DND-41 (cell line): ENCODE measurements around the gene FOXO6.
"Not testable (repeated sequence)": the region's sequence is repeated elsewhere in the genome, so short reads cannot be mapped to it uniquely, and the experiment has no call there.

Source experiments
- ATAC-seq: fragments of 200-7000 bp; cut with Tn5 transposase; 3 replicates; pipeline ENCODE4 v1.9.1; 2021; ENCODE audit warnings: low read depth; ENCODE audit not compliant: insufficient read depth
- DNase-seq: peaks from one replicate; pipeline ENCODE4 v3.0.0-alpha.2; 2020
- H2AFZ ChIP-seq: 2 replicates; pipeline ENCODE4 v1.6.0; 2012; ENCODE audit warnings: low read depth, low read length
- H3K27ac ChIP-seq: 2 replicates; pipeline ENCODE4 v1.5.1; 2012; ENCODE audit warnings: low read length, inconsistent platforms
- H3K27me3 ChIP-seq: fragments of 200-600 bp; sonication (generic); 2 replicates; pipeline ENCODE4 v1.6.0; 2012; ENCODE audit warnings: low read length, mild to moderate bottlenecking, inconsistent platforms; ENCODE audit not compliant: insufficient read depth, poor library complexity
- H3K36me3 ChIP-seq: 2 replicates; pipeline ENCODE4 v1.5.1; 2012; ENCODE audit warnings: low read length, inconsistent platforms; ENCODE audit not compliant: insufficient read depth
- H3K4me1 ChIP-seq: 2 replicates; pipeline ENCODE4 v1.5.1; 2012; ENCODE audit warnings: mild to moderate bottlenecking, low read length; ENCODE audit not compliant: insufficient read depth
- H3K4me2 ChIP-seq: 2 replicates; pipeline ENCODE4 v1.6.0; 2012; ENCODE audit warnings: mild to moderate bottlenecking, moderate library complexity, low read length, inconsistent platforms; ENCODE audit not compliant: insufficient read depth
- H3K4me3 ChIP-seq, 2 experiments: fragments of 200-600 bp in 1 of 2; shearing (Covaris generic) in 1 of 2; 2 replicates each; pipeline ENCODE4 v1.5.1; 2012 to 2016; ENCODE audit warnings: inconsistent platforms in 2 of 2, low read length in 2 of 2, mild to moderate bottlenecking in 2 of 2, low read depth in 1 of 2, moderate library complexity in 1 of 2
- H3K79me2 ChIP-seq: 2 replicates; pipeline ENCODE4 v1.6.0; 2012; ENCODE audit warnings: low read length, inconsistent platforms; ENCODE audit not compliant: insufficient read depth
- H3K9ac ChIP-seq: 2 replicates; pipeline ENCODE4 v1.6.0; 2012; ENCODE audit warnings: low read depth, mild to moderate bottlenecking, inconsistent platforms, low read length, moderate library complexity
- H3K9me3 ChIP-seq: 2 replicates; pipeline ENCODE4 v1.5.1; 2012; ENCODE audit warnings: low read length, moderate library complexity, mild to moderate bottlenecking, inconsistent platforms; ENCODE audit not compliant: insufficient read depth, severe bottlenecking
- H4K20me1 ChIP-seq: 2 replicates; pipeline ENCODE4 v1.6.0; 2012; ENCODE audit warnings: low read length; ENCODE audit not compliant: insufficient read depth
- EZH2 ChIP-seq: IDR thresholded peaks from 3 replicates; pipeline ENCODE4 v1.6.1; 2012; ENCODE audit warnings: borderline replicate concordance, low read depth, mild to moderate bottlenecking, moderate library complexity, low read length, inconsistent platforms; ENCODE audit not compliant: severe bottlenecking
- TF ChIP-seq, protein P1 (sequence below): IDR thresholded peaks from 2 replicates; pipeline ENCODE4 v1.5.1; 2012; ENCODE audit warnings: borderline replicate concordance, low read length, moderate library complexity, mild to moderate bottlenecking; ENCODE audit not compliant: poor library complexity, severe bottlenecking; ENCODE audit errors: extremely low read depth

FOXO6 gene

DNA sequence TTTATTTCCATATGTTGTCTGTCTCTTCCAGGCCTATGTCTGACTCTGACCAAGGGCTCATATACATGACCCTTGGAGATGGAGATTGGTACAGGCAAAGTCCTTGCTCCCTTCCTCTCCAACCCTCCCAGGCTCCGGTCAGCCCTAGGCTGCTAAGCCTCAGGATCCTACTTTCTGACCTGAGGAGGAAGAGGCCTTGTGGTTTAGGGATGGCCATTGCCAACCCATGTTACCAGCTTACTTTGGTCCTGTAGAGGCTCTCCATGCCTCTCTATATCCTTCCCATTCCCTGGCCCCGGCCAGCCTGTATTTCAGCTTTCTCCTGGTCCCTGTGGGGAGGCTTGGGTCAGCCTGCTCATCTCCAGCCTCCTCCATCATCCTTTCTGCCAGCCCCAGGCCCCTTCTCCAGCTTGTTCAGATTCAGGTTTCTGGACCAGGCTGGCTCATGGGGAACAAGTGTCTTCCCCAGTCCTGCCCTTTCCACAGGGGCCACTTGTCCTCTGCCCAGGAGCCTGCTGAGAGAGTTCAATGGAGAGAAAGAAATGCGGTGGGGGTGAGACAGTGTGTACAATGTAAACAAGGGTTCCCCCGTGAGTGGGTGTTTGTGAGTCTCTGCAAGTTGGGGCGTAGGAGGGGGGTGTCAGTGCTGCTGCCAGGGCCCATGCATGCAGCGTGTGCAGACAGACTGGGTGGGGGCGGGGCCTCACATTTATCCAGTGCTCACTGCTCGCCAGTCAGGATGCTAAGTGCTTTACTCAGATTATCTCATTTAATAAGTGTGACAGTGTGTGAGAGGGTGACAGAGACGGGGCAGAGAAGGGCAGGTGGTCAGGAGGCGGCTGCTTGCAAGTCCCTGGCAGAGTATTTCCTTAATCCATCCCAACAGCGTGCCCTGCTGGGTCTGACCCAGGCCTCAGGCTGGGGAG lies 31.3 kb upstream of the FOXO6 start:
- no peaks in the 10 kb centered on the region for H3K79me2 ChIP-seq
- H3K27me3 ChIP-seq, result peaks cover 4% of the 10 kb centered on the region
- H3K9ac ChIP-seq, result no peak overlapping the region
- H3K4me1 ChIP-seq, result no peaks in the 10 kb centered on the region
- TF ChIP-seq, protein P1, sequence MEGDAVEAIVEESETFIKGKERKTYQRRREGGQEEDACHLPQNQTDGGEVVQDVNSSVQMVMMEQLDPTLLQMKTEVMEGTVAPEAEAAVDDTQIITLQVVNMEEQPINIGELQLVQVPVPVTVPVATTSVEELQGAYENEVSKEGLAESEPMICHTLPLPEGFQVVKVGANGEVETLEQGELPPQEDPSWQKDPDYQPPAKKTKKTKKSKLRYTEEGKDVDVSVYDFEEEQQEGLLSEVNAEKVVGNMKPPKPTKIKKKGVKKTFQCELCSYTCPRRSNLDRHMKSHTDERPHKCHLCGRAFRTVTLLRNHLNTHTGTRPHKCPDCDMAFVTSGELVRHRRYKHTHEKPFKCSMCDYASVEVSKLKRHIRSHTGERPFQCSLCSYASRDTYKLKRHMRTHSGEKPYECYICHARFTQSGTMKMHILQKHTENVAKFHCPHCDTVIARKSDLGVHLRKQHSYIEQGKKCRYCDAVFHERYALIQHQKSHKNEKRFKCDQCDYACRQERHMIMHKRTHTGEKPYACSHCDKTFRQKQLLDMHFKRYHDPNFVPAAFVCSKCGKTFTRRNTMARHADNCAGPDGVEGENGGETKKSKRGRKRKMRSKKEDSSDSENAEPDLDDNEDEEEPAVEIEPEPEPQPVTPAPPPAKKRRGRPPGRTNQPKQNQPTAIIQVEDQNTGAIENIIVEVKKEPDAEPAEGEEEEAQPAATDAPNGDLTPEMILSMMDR, result no peak
- TF ChIP-seq EZH2, result no peak
- no peak overlapping the region for H2AFZ ChIP-seq
- H3K4me2 ChIP-seq, result no peak overlapping the region
- H3K27ac ChIP-seq, result no peak overlapping the region
- ATAC-seq (no peak), DNase-seq (no peak)
- H3K9me3 ChIP-seq, result no peaks in the 10 kb centered on the region
- H4K20me1 ChIP-seq, result 0 out of 2 replicates have a peak, but pooled peaks cover 3% of the 10 kb centered on the region
- no peak overlapping the region for H3K4me3 ChIP-seq
- H3K36me3 ChIP-seq, result no peaks in the 10 kb centered on the region

DNA sequence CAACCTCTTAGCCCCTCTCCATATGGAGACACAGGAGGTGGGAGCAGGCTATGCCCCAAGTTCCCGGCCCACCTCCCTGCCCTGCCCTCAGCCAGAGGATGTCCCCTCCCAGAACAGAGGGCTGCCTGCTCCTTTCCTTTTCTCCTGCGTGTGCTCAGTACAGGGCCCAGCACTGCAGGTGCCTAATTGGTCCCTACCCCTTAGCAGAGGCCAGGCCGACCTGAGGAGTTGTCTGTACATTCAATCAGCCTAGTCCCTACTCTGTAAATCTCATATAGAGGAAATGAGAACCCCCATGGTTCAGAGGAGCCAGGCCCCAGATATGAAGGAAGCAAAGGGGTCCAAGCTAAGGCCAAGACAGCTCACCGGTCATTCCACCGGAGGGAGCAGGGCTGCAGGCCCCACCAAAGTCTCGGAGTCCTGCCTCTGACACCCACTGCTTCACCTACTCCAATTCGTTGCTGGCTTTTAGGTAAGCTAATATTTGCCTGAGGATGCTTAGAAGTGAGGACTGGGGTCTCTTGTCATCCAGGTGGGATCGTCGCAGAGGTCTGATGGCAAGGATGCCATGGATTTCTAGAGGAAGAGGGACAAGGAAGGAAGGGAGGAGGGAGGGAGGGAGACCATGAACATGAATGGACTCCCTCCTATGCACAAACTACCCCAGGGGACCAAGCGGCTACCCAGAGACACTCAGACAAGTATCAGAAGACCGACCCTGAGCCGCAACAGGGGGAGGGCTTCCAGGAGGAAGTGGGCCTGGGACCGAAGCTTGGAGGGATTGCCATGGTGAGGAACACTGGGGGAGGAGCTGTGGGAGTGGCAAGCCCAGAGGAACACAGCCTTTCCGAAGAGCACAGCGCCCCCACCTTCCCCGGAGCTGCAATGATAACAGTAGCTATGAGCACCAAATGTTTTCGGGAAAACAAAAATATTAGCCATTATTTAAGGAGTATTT lies 30.4 kb upstream of the FOXO6 start:
- no peak for DNase-seq

DNA sequence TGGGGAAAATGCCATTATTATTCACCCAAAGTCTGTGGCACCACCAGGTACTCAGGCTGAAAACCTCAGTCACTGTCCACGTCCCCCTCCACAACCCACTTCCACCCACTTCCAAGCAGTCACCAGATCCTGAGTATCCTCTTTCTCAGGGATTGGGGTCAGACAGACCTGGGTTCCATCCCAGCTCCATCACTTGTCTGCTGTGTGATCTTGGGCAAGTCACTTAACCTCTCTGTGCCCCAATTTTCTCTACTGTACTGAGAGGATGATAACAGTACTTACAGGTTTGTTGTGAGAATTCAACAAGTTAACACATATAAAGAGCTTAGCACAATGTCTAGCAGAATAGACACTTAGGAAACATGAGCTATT lies 29.7 kb upstream of the FOXO6 start:
- Histone ChIP-seq H3K36me3 (no peaks in the 10 kb centered on the region), H3K4me3 (no peak overlapping the region), H2AFZ (no peak overlapping the region), H3K27me3 (peaks cover 7% of the 10 kb centered on the region), H3K9me3 (no peaks in the 10 kb centered on the region), H4K20me1 (0 out of 2 replicates have a peak, but pooled peaks cover 3% of the 10 kb centered on the region), H3K4me1 (no peaks in the 10 kb centered on the region), H3K79me2 (no peaks in the 10 kb centered on the region), H3K9ac (no peak overlapping the region), H3K27ac (no peak overlapping the region), H3K4me2 (no peak overlapping the region)
- DNase-seq (no peak), ATAC-seq (no peak)
- TF ChIP-seq, protein P1, result no peak
- TF ChIP-seq EZH2, result no peak

More for the DNA sequence above, 30.4 kb upstream of the FOXO6 start:
- H3K79me2 ChIP-seq, result no peaks in the 10 kb centered on the region
- no peak overlapping the region for H2AFZ ChIP-seq
- H3K4me1 ChIP-seq, result no peaks in the 10 kb centered on the region
- no peaks in the 10 kb centered on the region for H3K36me3 ChIP-seq
- H3K4me2 ChIP-seq, result no peak overlapping the region
- TF ChIP-seq EZH2, result no peak
- TF ChIP-seq, protein P1, result no peak
- no peak overlapping the region for H3K9ac ChIP-seq
- H3K27me3 ChIP-seq, result peaks cover 5% of the 10 kb centered on the region
- ATAC-seq, result no peak
- H3K9me3 ChIP-seq, result no peaks in the 10 kb centered on the region
- no peak overlapping the region for H3K27ac ChIP-seq
- no peak overlapping the region for H3K4me3 ChIP-seq
- 0 out of 2 replicates have a peak, but pooled peaks cover 3% of the 10 kb centered on the region for H4K20me1 ChIP-seq

DNA sequence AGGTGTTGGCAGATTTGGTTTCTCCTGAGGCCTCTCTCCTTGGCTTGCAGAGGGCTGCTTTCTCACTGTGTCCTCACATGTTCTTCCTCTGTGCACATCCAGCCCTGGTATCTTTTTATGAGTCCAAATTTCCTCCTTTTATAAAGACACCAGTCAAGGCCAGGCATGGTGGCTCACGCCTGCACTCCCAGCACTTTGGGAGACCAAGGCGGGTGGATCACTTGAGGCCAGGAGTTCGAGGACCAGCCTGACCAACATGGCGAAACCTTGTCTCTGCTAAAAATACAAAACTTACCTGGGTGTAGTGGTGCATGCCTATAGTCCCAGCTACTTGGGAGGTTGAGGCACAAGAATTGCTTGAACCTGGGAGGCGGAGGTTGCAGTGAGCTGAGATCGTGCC lies 29.1 kb upstream of the FOXO6 start:
- H3K9ac ChIP-seq, H3K36me3 ChIP-seq, H3K4me3 ChIP-seq, ATAC-seq, H3K4me2 ChIP-seq, DNase-seq, H3K79me2 ChIP-seq, H3K9me3 ChIP-seq, H3K4me1 ChIP-seq, H3K27me3 ChIP-seq, H3K27ac ChIP-seq, H4K20me1 ChIP-seq, H2AFZ ChIP-seq: not testable (repeated sequence)
